ENCODE data around the gene KRT85. TPM values are rescaled to one million over a fixed set of nuclear protein-coding genes. Genes with fewer than 3 reads are reported as not detected.

The KRT85 gene
- total RNA-seq, 4 donors from 2014 or later, result 0.15 to 101 (median 8.3) TPM; not detected in 1

GRCh38 chr12:52370926-52371608 is 3.8 kb upstream of the KRT85 start:
- 67 to 68% methylated on average over 12 of the region's 12 CpGs for WGBS, 2 donors
- H3K4me3 ChIP-seq (ENCODE audit: low read depth, poor library complexity, severe bottlenecking), result no peak overlapping the region
- no peak for TF ChIP-seq POLR2A (IDR thresholded peaks at IDR 0.05)
- no peak for TF ChIP-seq CTCF (IDR thresholded peaks at IDR 0.05)
- intact Hi-C loops (cut with DNase I; ENCODE audit: low total_unique reads), result loop anchor here (5.0 kb wide), 2 partner anchors 219 to 511 kb away; no protein-coding TSS in a partner anchor
- peak; percentile 85 to 95 for DNase-seq (ENCODE audit: low spot score in 2 of 2)

DNA sequence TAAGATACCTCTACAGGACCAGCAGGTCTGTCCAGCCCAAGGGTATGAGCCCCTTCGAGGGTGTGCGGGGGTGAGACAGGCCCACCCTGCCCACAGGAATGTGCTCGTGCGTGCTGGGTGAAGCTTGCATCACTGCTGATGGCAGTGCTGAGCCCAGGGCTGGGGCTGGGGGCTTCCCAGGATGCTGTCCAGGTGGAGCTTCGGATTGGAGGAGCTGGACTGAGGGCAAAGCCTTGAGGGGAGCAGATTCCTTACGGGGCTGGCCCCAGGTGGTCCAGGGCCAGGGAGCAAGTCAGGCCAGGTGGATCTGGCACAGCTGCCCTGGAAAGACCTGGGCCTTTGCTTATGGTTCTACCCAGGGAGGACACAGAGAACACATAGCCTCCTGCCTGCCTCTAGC is 2.5 kb upstream of the KRT85 start:
- no peak overlapping the region for H3K4me3 ChIP-seq (ENCODE audit: low read depth, poor library complexity, severe bottlenecking)
- WGBS, 2 donors, result 83 to 84% methylated on average over 2 to 6 of the region's 6 CpGs
- TF ChIP-seq CTCF (IDR thresholded peaks at IDR 0.05), result no peak
- no peak for TF ChIP-seq POLR2A (IDR thresholded peaks at IDR 0.05)
- intact Hi-C loops (cut with DNase I; ENCODE audit: low total_unique reads), result loop anchor here (5.0 kb wide), 2 partner anchors 218 to 512 kb away; no protein-coding TSS in a partner anchor
- DNase-seq (ENCODE audit: low spot score in 2 of 2), result no peak

DNA sequence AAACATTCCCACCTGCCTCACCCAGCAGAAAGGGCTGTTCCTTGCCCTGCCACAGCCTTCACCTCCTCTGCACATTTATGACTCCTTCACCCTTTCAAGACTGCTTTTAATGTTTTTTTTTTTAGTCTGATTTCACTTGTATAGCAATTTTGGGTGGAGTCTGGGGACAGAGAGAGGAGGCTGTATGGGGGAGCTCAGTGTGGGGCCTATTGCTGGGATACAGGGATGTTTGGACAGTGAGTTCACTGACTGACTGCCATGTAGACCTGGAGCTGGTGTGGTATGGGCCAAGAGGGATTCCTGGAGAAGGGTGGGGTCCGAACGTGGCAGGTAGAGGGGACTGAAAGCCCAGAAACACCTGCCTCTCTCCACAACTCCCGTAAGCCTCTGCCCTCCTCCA is 1.9 kb upstream of the KRT85 start:
- intact Hi-C loops (cut with DNase I; ENCODE audit: low total_unique reads), result no loop called here
- WGBS, 2 donors, result 72 to 87% methylated on average over 3 of the region's 3 CpGs
- no peak overlapping the region for H3K4me3 ChIP-seq (ENCODE audit: low read depth, poor library complexity, severe bottlenecking)
- TF ChIP-seq CTCF (IDR thresholded peaks at IDR 0.05) (no peak), POLR2A (IDR thresholded peaks at IDR 0.05) (no peak)
- no peak for DNase-seq (ENCODE audit: low spot score in 2 of 2)

DNA sequence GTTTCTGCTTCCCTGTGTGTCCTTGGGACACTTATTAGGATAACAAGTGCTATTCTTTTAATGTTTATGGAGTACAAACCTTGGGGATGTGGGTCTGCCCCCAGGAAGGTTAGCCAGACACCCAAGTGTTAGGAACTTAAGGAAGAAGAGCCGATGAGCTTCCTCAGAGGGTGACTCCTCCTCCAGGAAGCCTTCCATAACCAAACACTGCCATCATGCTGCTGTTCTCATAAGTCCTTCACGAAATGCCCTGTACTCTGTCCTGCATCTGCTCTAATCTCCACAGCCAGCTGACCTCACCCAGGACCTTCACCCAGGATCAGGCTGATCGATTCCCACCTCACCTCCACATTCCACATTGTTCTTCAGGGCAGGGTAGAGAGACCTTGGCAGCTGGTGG is 1.2 kb upstream of the KRT85 start:
- WGBS, 2 donors, result 63 to 92% methylated on average over 3 of the region's 3 CpGs
- TF ChIP-seq POLR2A (IDR thresholded peaks at IDR 0.05), result no peak
- TF ChIP-seq CTCF (IDR thresholded peaks at IDR 0.05), result no peak
- no peak for DNase-seq (ENCODE audit: low spot score in 2 of 2)
- H3K4me3 ChIP-seq (ENCODE audit: low read depth, poor library complexity, severe bottlenecking), result no peak overlapping the region
- intact Hi-C loops (cut with DNase I; ENCODE audit: low total_unique reads), result no loop called here

GRCh38 chr12:52367876-52368275 is 595 bp upstream of the KRT85 start:
- intact Hi-C loops (cut with DNase I; ENCODE audit: low total_unique reads), result no loop called here
- TF ChIP-seq CTCF (IDR thresholded peaks at IDR 0.05), result no peak
- no peak for TF ChIP-seq POLR2A (IDR thresholded peaks at IDR 0.05)
- no peak for DNase-seq (ENCODE audit: low spot score in 2 of 2)
- WGBS, 2 donors, result 84 to 90% methylated on average over 6 of the region's 6 CpGs
- H3K4me3 ChIP-seq (ENCODE audit: low read depth, poor library complexity, severe bottlenecking), result no peak overlapping the region
